HepG2 (cell line): Measurements from ENCODE around the gene THRSP. TPM values are rescaled to one million over a fixed set of nuclear protein-coding genes. Genes with fewer than 3 reads are reported as not detected.

Experiments used
- BORCS8-MEF2B ChIP-seq: sonication (generic); formaldehyde crosslinking; IDR thresholded peaks from 2 replicates; pipeline ENCODE4 v1.8.0; 2022; ENCODE audit warnings: mild to moderate bottlenecking, missing genetic modification reagents
- DR1 ChIP-seq: sonication (generic); formaldehyde crosslinking; IDR thresholded peaks from 2 replicates; pipeline ENCODE4 v1.8.0; 2021; ENCODE audit warnings: mild to moderate bottlenecking, missing genetic modification reagents, inconsistent platforms
- MED8 ChIP-seq: sonication (generic); formaldehyde crosslinking; IDR thresholded peaks from 2 replicates; pipeline ENCODE4 v1.8.1; 2023; ENCODE audit warnings: mild to moderate bottlenecking, missing genetic modification reagents; ENCODE audit not compliant: insufficient replicate concordance
- SPEN ChIP-seq: sonication (generic); formaldehyde crosslinking; IDR thresholded peaks from 2 replicates; pipeline ENCODE4 v1.5.1; 2020; ENCODE audit warnings: low read depth, mild to moderate bottlenecking, missing genetic modification reagents
- polyA plus RNA-seq, 8 experiments: library from polyadenylated mRNA; depleted of rRNA in 3 of 8; stranded (reverse) in 7 of 8; unstranded in 1 of 8; fragments of >200 nt; fragmentation: Illumina TruSeq in 4 of 8; extraction: Trizol in 4 of 8; gene quantifications; 2 replicates each; pipeline versions ENCODE4 v1.2.1 to v1.2.3, GENCODE V29; 2011 to 2016; ENCODE audit warnings: low read depth in 4 of 8, missing spikeins in 1 of 8, mixed read lengths in 1 of 8; ENCODE audit not compliant: insufficient read depth in 1 of 8
- total RNA-seq, 5 experiments: library from RNA; depleted of rRNA; stranded (reverse); fragments of >200 nt; fragmentation: Illumina TruSeq; extraction: Trizol; gene quantifications; 2 replicates each; pipeline ENCODE4 v1.2.3, GENCODE V29; 2016; ENCODE audit warnings: low read depth in 1 of 5
- TF ChIP-seq, protein P1 (sequence below), 2 experiments: sonication (generic) in 1 of 2; formaldehyde crosslinking in 1 of 2; IDR thresholded peaks; 2 replicates each; pipeline versions ENCODE4 v1.6.1 to v1.9.0; 2014 to 2022; ENCODE audit warnings: antibody characterized with exemption in 1 of 2, borderline replicate concordance in 1 of 2, inconsistent platforms in 1 of 2, low read depth in 1 of 2, missing genetic modification reagents in 1 of 2
- TF ChIP-seq, protein P2 (sequence below): sonication (generic); formaldehyde crosslinking; IDR thresholded peaks from 2 replicates; pipeline ENCODE4 v1.8.1; 2023; ENCODE audit warnings: missing genetic modification reagents, inconsistent platforms, borderline replicate concordance
- TF ChIP-seq, protein P3 (sequence below): sonication (generic); formaldehyde crosslinking; IDR thresholded peaks from 2 replicates; pipeline ENCODE4 v1.5.1; 2020; ENCODE audit warnings: missing genetic modification reagents, mild to moderate bottlenecking, borderline replicate concordance
- TF ChIP-seq, protein P4 (sequence below): IDR thresholded peaks from 2 replicates; pipeline ENCODE4 v1.4.0; 2020; ENCODE audit warnings: mild to moderate bottlenecking, missing genetic modification reagents
- TF ChIP-seq, protein P5 (sequence below), 2 experiments: sonication (generic) in 1 of 2; formaldehyde crosslinking in 1 of 2; IDR thresholded peaks; 2 replicates each; pipeline versions ENCODE4 v1.4.0 to v1.6.1; 2018 to 2020; ENCODE audit warnings: missing genetic modification reagents in 2 of 2, borderline replicate concordance in 1 of 2, low read depth in 1 of 2, mild to moderate bottlenecking in 1 of 2, missing biosample characterization in 1 of 2

Gene THRSP
- total and polyA plus RNA-seq, 2 of the 13 experiments (the other 11 are each of a cell fraction or from before 2014, with no cell fraction given), result 0.13 to 0.58 TPM

DNA sequence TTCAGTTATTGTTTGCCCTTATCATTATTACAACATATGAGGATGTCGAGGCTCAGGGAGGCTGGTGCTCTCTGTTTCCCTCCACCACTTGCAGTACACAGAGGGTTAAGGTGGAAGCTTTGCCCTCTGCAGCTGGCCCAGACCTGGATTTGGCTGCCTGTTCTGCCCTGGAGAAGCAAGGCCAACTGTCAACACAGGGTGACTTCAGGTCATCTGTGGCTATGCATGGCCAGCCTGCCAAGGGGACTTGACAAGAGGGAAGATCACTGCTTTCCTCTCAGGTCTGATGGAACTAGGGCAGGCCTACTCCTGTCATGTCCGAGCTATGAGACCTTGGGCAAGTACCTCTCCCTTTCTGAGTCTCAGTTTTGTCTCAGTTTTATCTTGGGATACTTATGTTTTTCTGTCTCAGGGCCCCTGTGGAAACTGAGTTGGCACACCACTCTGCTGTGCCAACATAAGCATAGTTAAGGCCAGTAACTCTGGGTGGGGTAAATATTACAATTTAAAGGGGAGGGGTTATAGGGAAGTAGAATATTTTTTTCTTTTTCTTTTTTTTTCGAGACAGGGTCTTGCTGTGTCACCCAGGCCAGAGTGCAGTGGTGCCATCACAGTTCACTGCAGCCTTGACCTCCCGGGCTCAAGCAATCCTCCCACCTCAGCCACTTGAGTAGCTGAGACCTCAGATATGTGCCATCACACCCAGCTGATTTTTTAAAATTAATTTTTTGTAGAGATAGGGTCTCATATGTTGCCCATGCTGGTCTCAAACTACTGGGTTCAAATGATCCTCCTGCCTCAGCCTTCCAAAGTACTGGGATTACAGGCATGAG, 2.4 kb upstream of the THRSP start (continued):
- TF ChIP-seq, protein P1, sequence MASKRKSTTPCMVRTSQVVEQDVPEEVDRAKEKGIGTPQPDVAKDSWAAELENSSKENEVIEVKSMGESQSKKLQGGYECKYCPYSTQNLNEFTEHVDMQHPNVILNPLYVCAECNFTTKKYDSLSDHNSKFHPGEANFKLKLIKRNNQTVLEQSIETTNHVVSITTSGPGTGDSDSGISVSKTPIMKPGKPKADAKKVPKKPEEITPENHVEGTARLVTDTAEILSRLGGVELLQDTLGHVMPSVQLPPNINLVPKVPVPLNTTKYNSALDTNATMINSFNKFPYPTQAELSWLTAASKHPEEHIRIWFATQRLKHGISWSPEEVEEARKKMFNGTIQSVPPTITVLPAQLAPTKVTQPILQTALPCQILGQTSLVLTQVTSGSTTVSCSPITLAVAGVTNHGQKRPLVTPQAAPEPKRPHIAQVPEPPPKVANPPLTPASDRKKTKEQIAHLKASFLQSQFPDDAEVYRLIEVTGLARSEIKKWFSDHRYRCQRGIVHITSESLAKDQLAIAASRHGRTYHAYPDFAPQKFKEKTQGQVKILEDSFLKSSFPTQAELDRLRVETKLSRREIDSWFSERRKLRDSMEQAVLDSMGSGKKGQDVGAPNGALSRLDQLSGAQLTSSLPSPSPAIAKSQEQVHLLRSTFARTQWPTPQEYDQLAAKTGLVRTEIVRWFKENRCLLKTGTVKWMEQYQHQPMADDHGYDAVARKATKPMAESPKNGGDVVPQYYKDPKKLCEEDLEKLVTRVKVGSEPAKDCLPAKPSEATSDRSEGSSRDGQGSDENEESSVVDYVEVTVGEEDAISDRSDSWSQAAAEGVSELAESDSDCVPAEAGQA (IDR thresholded peaks at IDR 0.05; ENCODE audit: low read depth), result no peak
- TF ChIP-seq, protein P1 (CRISPR knock-in tag; IDR thresholded peaks at IDR 0.05; ENCODE audit: borderline replicate concordance), result no peak
- no peak for TF ChIP-seq MED8 (CRISPR knock-in tag)
- TF ChIP-seq, protein P2, sequence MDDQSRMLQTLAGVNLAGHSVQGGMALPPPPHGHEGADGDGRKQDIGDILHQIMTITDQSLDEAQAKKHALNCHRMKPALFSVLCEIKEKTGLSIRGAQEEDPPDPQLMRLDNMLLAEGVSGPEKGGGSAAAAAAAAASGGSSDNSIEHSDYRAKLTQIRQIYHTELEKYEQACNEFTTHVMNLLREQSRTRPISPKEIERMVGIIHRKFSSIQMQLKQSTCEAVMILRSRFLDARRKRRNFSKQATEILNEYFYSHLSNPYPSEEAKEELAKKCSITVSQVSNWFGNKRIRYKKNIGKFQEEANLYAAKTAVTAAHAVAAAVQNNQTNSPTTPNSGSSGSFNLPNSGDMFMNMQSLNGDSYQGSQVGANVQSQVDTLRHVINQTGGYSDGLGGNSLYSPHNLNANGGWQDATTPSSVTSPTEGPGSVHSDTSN (CRISPR knock-in tag), result no peak
- no peak for TF ChIP-seq DR1 (CRISPR knock-in tag)
- no peak for TF ChIP-seq SPEN (CRISPR knock-in tag)
- no peak for TF ChIP-seq BORCS8-MEF2B (CRISPR knock-in tag)
- TF ChIP-seq, protein P3, sequence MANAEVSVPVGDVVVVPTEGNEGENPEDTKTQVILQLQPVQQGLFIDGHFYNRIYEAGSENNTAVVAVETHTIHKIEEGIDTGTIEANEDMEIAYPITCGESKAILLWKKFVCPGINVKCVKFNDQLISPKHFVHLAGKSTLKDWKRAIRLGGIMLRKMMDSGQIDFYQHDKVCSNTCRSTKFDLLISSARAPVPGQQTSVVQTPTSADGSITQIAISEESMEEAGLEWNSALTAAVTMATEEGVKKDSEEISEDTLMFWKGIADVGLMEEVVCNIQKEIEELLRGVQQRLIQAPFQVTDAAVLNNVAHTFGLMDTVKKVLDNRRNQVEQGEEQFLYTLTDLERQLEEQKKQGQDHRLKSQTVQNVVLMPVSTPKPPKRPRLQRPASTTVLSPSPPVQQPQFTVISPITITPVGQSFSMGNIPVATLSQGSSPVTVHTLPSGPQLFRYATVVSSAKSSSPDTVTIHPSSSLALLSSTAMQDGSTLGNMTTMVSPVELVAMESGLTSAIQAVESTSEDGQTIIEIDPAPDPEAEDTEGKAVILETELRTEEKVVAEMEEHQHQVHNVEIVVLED (CRISPR knock-in tag), result 0 out of 2 replicates have a peak, but pooled peaks have one; percentile 38
- TF ChIP-seq, protein P4, sequence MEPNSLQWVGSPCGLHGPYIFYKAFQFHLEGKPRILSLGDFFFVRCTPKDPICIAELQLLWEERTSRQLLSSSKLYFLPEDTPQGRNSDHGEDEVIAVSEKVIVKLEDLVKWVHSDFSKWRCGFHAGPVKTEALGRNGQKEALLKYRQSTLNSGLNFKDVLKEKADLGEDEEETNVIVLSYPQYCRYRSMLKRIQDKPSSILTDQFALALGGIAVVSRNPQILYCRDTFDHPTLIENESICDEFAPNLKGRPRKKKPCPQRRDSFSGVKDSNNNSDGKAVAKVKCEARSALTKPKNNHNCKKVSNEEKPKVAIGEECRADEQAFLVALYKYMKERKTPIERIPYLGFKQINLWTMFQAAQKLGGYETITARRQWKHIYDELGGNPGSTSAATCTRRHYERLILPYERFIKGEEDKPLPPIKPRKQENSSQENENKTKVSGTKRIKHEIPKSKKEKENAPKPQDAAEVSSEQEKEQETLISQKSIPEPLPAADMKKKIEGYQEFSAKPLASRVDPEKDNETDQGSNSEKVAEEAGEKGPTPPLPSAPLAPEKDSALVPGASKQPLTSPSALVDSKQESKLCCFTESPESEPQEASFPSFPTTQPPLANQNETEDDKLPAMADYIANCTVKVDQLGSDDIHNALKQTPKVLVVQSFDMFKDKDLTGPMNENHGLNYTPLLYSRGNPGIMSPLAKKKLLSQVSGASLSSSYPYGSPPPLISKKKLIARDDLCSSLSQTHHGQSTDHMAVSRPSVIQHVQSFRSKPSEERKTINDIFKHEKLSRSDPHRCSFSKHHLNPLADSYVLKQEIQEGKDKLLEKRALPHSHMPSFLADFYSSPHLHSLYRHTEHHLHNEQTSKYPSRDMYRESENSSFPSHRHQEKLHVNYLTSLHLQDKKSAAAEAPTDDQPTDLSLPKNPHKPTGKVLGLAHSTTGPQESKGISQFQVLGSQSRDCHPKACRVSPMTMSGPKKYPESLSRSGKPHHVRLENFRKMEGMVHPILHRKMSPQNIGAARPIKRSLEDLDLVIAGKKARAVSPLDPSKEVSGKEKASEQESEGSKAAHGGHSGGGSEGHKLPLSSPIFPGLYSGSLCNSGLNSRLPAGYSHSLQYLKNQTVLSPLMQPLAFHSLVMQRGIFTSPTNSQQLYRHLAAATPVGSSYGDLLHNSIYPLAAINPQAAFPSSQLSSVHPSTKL (CRISPR knock-in tag), result peak; percentile 18; the same call in 1 of the 2 replicates
- TF ChIP-seq, protein P5, sequence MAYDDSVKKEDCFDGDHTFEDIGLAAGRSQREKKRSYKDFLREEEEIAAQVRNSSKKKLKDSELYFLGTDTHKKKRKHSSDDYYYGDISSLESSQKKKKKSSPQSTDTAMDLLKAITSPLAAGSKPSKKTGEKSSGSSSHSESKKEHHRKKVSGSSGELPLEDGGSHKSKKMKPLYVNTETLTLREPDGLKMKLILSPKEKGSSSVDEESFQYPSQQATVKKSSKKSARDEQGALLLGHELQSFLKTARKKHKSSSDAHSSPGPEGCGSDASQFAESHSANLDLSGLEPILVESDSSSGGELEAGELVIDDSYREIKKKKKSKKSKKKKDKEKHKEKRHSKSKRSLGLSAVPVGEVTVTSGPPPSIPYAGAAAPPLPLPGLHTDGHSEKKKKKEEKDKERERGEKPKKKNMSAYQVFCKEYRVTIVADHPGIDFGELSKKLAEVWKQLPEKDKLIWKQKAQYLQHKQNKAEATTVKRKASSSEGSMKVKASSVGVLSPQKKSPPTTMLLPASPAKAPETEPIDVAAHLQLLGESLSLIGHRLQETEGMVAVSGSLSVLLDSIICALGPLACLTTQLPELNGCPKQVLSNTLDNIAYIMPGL (CRISPR knock-in tag; IDR thresholded peaks at IDR 0.05; ENCODE audit: borderline replicate concordance in 1 of 2, low read depth in 1 of 2), result no peak
